A549 (cell line): ENCODE data around the gene CFAP97D2. TPM values are rescaled to one million over a fixed set of nuclear protein-coding genes. Genes with fewer than 3 reads are reported as not detected.

Experiments used
- ATAC-seq, 2 experiments: fragments of 200-7000 bp in 1 of 2; fragments of >200 bp in 1 of 2; cut with Nextera tagmentation in 1 of 2; cut with Tn5 transposase in 1 of 2; 3 replicates each; pipeline versions ENCODE4 v1.8.0 to v1.9.1; 2018 to 2020; ENCODE audit warnings: mild to moderate bottlenecking in 1 of 2, moderate library complexity in 1 of 2
- CTCF ChIA-PET: fragments of 300-600 bp; sonication (Branson Sonifier 250); formaldehyde crosslinking; extraction: SDS; loops from one replicate; lab custom pipeline; 2021; ENCODE audit warnings: antibody characterized with exemption, inconsistent platforms; lab: Yijun Ruan, JAX
- POLR2A ChIA-PET: fragments of 350-600 bp; formaldehyde crosslinking; extraction: SDS; loops from one replicate; lab custom pipeline; 2021; ENCODE audit warnings: antibody characterized with exemption, inconsistent platforms; lab: Yijun Ruan, JAX
- DNase-seq, 2 experiments: peaks; one replicate each; pipeline versions ENCODE4 v3.0.0 to v3.0.0-alpha.2; 2011 to 2016; ENCODE audit warnings: low read depth in 1 of 2, low spot score in 1 of 2
- FAIRE-seq: peaks from 2 replicates; lab custom pipeline; 2011; peaks lifted over from hg19 to GRCh38; lab: Jason Lieb, UNC
- H3K27ac ChIP-seq, 2 experiments: fragments of >200 bp; sonication (Bioruptor Twin); formaldehyde crosslinking; 3 replicates each; pipeline ENCODE4 v1.5.1; 2016 to 2017
- H3K4me1 ChIP-seq: fragments of >200 bp; sonication (Bioruptor Twin); formaldehyde crosslinking; 3 replicates; pipeline ENCODE4 v1.6.1; 2016
- H3K4me2 ChIP-seq: fragments of >200 bp; sonication (Bioruptor Twin); formaldehyde crosslinking; 3 replicates; pipeline ENCODE4 v1.6.1; 2016
- H3K4me3 ChIP-seq: fragments of >200 bp; sonication (Bioruptor Twin); formaldehyde crosslinking; 3 replicates; pipeline ENCODE4 v1.5.1; 2016
- H3K9me3 ChIP-seq: fragments of >200 bp; sonication (Bioruptor Twin); formaldehyde crosslinking; 3 replicates; pipeline ENCODE4 v1.6.1; 2016
- BCL3 ChIP-seq: fragments of >200 bp; sonication (Bioruptor Twin); formaldehyde crosslinking; IDR thresholded peaks from 3 replicates; pipeline ENCODE4 v1.6.1; 2016
- CBX2 ChIP-seq: fragments of 200-600 bp; sonication (generic); IDR thresholded peaks from 2 replicates; pipeline ENCODE4 v1.6.1; 2016; ENCODE audit warnings: low read depth, mild to moderate bottlenecking, borderline replicate concordance
- CEBPB ChIP-seq, 2 experiments: fragments of >200 bp in 1 of 2; sonication (Bioruptor Twin) in 1 of 2; formaldehyde crosslinking in 1 of 2; IDR thresholded peaks; 2 replicates each; pipeline ENCODE4 v1.6.1; 2012 to 2016
- CHD4 ChIP-seq: fragments of 200-600 bp; sonication (generic); IDR thresholded peaks from 2 replicates; pipeline ENCODE4 v1.6.1; 2016; ENCODE audit warnings: antibody characterized with exemption, mild to moderate bottlenecking, borderline replicate concordance
- EHMT2 ChIP-seq: fragments of 200-600 bp; sonication (generic); IDR thresholded peaks from 2 replicates; pipeline ENCODE4 v1.6.1; 2016; ENCODE audit warnings: antibody characterized with exemption, low read depth, mild to moderate bottlenecking, moderate library complexity
- EP300 ChIP-seq, 2 experiments: fragments of >200 bp; sonication (Bioruptor Twin); formaldehyde crosslinking; IDR thresholded peaks; 2 replicates in 1 of 2; 3 replicates in 1 of 2; pipeline ENCODE4 v1.6.1; 2016 to 2017
- ESRRA ChIP-seq: fragments of 150-350 bp; IDR thresholded peaks from 2 replicates; pipeline ENCODE4 v1.6.1; 2014; ENCODE audit warnings: mild to moderate bottlenecking, low read length, borderline replicate concordance
- FOXS1 ChIP-seq: fragments of 250-450 bp; sonication (Bioruptor Pico); IDR thresholded peaks from 2 replicates; pipeline ENCODE4 v1.5.0; 2020; ENCODE audit warnings: mild to moderate bottlenecking, moderate library complexity
- HDAC2 ChIP-seq: fragments of 200-600 bp; sonication (generic); IDR thresholded peaks from 2 replicates; pipeline ENCODE4 v1.6.1; 2016
- HES2 ChIP-seq: fragments of >200 bp; sonication (Bioruptor Twin); formaldehyde crosslinking; IDR thresholded peaks from 2 replicates; pipeline ENCODE4 v1.6.1; 2016
- HEYL ChIP-seq: fragments of 250-450 bp; sonication (Bioruptor Pico); IDR thresholded peaks from 2 replicates; pipeline ENCODE4 v1.8.0; 2021; ENCODE audit warnings: mild to moderate bottlenecking, moderate library complexity
- HOXB5 ChIP-seq: fragments of 250-450 bp; sonication (Bioruptor Pico); IDR thresholded peaks from 2 replicates; pipeline ENCODE4 v1.5.0; 2020; ENCODE audit warnings: mild to moderate bottlenecking, moderate library complexity
- JUN ChIP-seq, 2 experiments: fragments of >200 bp; sonication (Bioruptor Twin); formaldehyde crosslinking; IDR thresholded peaks; 2 replicates in 1 of 2; 3 replicates in 1 of 2; pipeline ENCODE4 v1.6.1; 2016 to 2017
- KDM5A ChIP-seq: fragments of 200-600 bp; sonication (generic); IDR thresholded peaks from 2 replicates; pipeline ENCODE4 v1.6.1; 2016; ENCODE audit warnings: antibody characterized with exemption, mild to moderate bottlenecking
- MAFK ChIP-seq: fragments of 450-650 bp; IDR thresholded peaks from 2 replicates; pipeline ENCODE4 v1.6.1; 2014; ENCODE audit not compliant: partially characterized antibody
- MAX ChIP-seq: IDR thresholded peaks from 2 replicates; pipeline ENCODE4 v1.6.1; 2012
- NFE2L2 ChIP-seq: fragments of 150-350 bp; conservative IDR thresholded peaks from 2 replicates; pipeline ENCODE4 v1.6.1; 2014; ENCODE audit warnings: low read length
- PHF8 ChIP-seq: fragments of 200-600 bp; sonication (generic); IDR thresholded peaks from 2 replicates; pipeline ENCODE4 v1.6.1; 2016; ENCODE audit warnings: low read depth, mild to moderate bottlenecking, antibody characterized with exemption, moderate library complexity, borderline replicate concordance
- POLR2AphosphoS2 ChIP-seq: conservative IDR thresholded peaks from 2 replicates; pipeline ENCODE4 v1.6.1; 2012; ENCODE audit warnings: low read length, improper control_type of control experiment, inconsistent platforms
- RAD21 ChIP-seq, 2 experiments: fragments of >200 bp in 1 of 2; sonication (Bioruptor Twin) in 1 of 2; formaldehyde crosslinking in 1 of 2; IDR thresholded peaks in 1 of 2; conservative IDR thresholded peaks in 1 of 2; 2 replicates in 1 of 2; 3 replicates in 1 of 2; pipeline ENCODE4 v1.6.1; 2012 to 2018; ENCODE audit warnings: inconsistent platforms in 1 of 2
- RCOR1 ChIP-seq: fragments of 150-350 bp; IDR thresholded peaks from 2 replicates; pipeline ENCODE4 v1.6.1; 2014; ENCODE audit warnings: antibody characterized with exemption, low read length, low read depth
- SMC3 ChIP-seq: fragments of >200 bp; sonication (Bioruptor Twin); formaldehyde crosslinking; IDR thresholded peaks from 3 replicates; pipeline ENCODE4 v1.6.1; 2018; ENCODE audit warnings: inconsistent platforms
- SREBF2 ChIP-seq: fragments of 450-650 bp; IDR thresholded peaks from 2 replicates; pipeline ENCODE4 v1.6.1; 2014; ENCODE audit warnings: mild to moderate bottlenecking, moderate library complexity
- TP53 ChIP-seq: fragments of 250-450 bp; sonication (Bioruptor Pico); IDR thresholded peaks from 2 replicates; pipeline ENCODE4 v1.5.0; 2021; ENCODE audit warnings: mild to moderate bottlenecking, moderate library complexity
- ZC3H11A ChIP-seq: fragments of 450-650 bp; IDR thresholded peaks from 2 replicates; pipeline ENCODE4 v1.6.1; 2014; ENCODE audit warnings: antibody characterized with exemption, mild to moderate bottlenecking
- WGBS: methylation state at CpG from one replicate; pipeline ENCODE4 v1.1.6; 2017; ENCODE audit errors: missing lambda C conversion rate; 5-methylcytosine and 5-hydroxymethylcytosine counted together
- polyA plus RNA-seq, 4 experiments: library from polyadenylated mRNA; depleted of rRNA in 3 of 4; stranded (reverse); fragments of >200 nt; fragmentation: RNase III in 1 of 4; extraction: RNeasy Plus Mini Kit Qiagen cat#74134 plus additional on column Dnase treatment in 1 of 4; gene quantifications; 2 replicates in 3 of 4; 3 replicates in 1 of 4; pipeline ENCODE4 v1.2.3, GENCODE V29; 2011 to 2017
- TF ChIP-seq, protein P1 (sequence below): IDR thresholded peaks from 2 replicates; pipeline ENCODE4 v1.6.1; 2012; ENCODE audit warnings: low read depth, borderline replicate concordance
- TF ChIP-seq, protein P2 (sequence below): fragments of 150-350 bp; IDR thresholded peaks from 2 replicates; pipeline ENCODE4 v1.6.1; 2014; ENCODE audit warnings: low read depth, mild to moderate bottlenecking, low read length
- TF ChIP-seq, protein P3 (sequence below): fragments of 450-650 bp; IDR thresholded peaks from 2 replicates; pipeline ENCODE4 v1.6.1; 2014; ENCODE audit warnings: antibody characterized with exemption

The CFAP97D2 gene
- polyA plus RNA-seq, 2 of the 4 experiments (the other 2 are of a cell fraction) = not detected

DNA sequence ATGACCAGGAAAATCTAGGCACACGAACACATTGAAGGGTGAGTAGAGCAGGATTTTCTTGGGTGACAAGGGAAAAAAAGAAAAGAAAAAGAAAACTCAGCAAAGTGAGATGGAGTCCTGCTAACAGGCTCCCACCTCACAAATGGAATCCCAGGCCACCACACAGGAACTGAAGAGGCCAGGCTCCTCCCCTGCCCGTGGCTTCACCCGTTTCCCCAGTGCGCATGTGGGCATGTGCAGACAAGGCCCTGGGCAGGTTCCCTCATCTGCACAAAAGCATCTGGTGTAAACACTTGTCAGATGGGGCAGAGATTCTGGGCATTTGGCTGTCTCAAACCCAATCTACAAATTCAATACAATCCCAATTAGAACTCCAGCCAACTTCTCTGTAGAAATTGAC, 24.5 kb downstream of the CFAP97D2 start (continued):
- TF ChIP-seq SMC3 (no peak), MAFK (no peak), MAX (no peak), NFE2L2 (no peak), HES2 (no peak), SREBF2 (no peak), CEBPB (IDR thresholded peaks at IDR 0.05) (no peak), POLR2AphosphoS2 (no peak), TP53 (no peak)
- TF ChIP-seq, protein P1, sequence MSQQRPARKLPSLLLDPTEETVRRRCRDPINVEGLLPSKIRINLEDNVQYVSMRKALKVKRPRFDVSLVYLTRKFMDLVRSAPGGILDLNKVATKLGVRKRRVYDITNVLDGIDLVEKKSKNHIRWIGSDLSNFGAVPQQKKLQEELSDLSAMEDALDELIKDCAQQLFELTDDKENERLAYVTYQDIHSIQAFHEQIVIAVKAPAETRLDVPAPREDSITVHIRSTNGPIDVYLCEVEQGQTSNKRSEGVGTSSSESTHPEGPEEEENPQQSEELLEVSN = no peak

DNA sequence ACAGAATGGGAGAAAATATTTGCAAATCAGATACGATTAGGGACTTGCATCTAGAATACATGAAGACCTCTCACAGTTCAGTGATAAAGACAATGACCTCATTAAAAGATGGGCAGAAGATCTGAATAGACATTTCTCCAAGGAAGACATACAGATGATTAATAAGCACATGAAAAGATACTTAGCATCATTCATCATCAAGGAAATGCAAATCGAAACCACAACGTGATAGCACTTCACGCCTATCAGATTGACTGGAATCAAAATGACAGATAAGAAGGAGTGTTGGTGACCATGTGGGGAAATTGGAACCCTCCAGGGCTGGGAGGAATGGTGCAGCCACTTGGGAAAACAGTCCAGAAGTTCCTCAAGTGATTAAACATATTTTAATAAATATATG, 25.8 kb downstream of the CFAP97D2 start:
- ATAC-seq (no peak), FAIRE-seq (no peak), DNase-seq (no peak)
- H3K4me3 ChIP-seq = no peak overlapping the region
- WGBS = 64% methylated on average over 4 of the region's 4 CpGs
- no peak overlapping the region for H3K4me2 ChIP-seq
- H3K27ac ChIP-seq = no peak overlapping the region
- H3K4me1 ChIP-seq = no peaks in the 10 kb centered on the region
- CTCF ChIA-PET = no interaction called here
- TF ChIP-seq NFE2L2 (no peak), JUN (IDR thresholded peaks at IDR 0.05) (no peak), CEBPB (IDR thresholded peaks at IDR 0.05) (no peak), HOXB5 (CRISPR knock-in tag) (no peak), MAX (no peak), EP300 (IDR thresholded peaks at IDR 0.05) (no peak), RAD21 (conservative IDR thresholded peaks at IDR 0.05 in 1 of 2, IDR thresholded peaks at IDR 0.05 in 1 of 2) (no peak), SMC3 (no peak), HDAC2 (no peak), HES2 (no peak)
- TF ChIP-seq, protein P2, sequence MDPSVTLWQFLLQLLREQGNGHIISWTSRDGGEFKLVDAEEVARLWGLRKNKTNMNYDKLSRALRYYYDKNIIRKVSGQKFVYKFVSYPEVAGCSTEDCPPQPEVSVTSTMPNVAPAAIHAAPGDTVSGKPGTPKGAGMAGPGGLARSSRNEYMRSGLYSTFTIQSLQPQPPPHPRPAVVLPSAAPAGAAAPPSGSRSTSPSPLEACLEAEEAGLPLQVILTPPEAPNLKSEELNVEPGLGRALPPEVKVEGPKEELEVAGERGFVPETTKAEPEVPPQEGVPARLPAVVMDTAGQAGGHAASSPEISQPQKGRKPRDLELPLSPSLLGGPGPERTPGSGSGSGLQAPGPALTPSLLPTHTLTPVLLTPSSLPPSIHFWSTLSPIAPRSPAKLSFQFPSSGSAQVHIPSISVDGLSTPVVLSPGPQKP = no peak
- TF ChIP-seq, protein P1 = no peak
- TF ChIP-seq, protein P3, sequence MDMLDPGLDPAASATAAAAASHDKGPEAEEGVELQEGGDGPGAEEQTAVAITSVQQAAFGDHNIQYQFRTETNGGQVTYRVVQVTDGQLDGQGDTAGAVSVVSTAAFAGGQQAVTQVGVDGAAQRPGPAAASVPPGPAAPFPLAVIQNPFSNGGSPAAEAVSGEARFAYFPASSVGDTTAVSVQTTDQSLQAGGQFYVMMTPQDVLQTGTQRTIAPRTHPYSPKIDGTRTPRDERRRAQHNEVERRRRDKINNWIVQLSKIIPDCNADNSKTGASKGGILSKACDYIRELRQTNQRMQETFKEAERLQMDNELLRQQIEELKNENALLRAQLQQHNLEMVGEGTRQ = no peak
- peaks cover 12% of the 10 kb centered on the region; the same call in 2 of the 3 replicates for H3K9me3 ChIP-seq
- POLR2A ChIA-PET = no interaction called here

DNA sequence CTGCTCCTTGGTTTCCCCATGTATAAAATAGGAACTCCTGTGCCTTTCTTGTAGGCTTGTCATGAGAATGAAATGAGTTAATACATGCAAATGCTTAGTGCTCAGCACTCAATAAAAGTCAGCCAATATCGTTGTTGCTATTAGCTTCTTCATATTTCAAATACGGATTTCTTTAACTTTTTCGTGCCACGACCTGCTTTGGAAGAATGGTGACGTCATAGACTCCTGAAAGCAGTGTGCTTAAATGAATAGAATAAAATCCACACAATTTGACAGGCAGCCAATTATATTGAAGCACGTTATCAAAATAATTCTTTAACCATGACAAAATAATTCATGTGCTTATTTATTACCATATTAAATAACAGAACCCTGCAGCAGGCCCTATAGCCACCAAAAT, 29.1 kb downstream of the CFAP97D2 start:
- no peak for ATAC-seq
- no peak for FAIRE-seq
- TF ChIP-seq CHD4 = no peak
- no peak for TF ChIP-seq HDAC2
- TF ChIP-seq MAX = no peak
- no peak for TF ChIP-seq ESRRA
- TF ChIP-seq HOXB5 (CRISPR knock-in tag) = no peak
- no peak for TF ChIP-seq FOXS1 (CRISPR knock-in tag)
- TF ChIP-seq ZC3H11A = no peak
- TF ChIP-seq PHF8 = no peak
- TF ChIP-seq RCOR1 = no peak
- no peak for TF ChIP-seq KDM5A
- no peak for TF ChIP-seq SREBF2
- TF ChIP-seq CEBPB (IDR thresholded peaks at IDR 0.05) = no peak
- no peak for TF ChIP-seq HES2
- TF ChIP-seq BCL3 = no peak
- TF ChIP-seq EHMT2 = no peak
- TF ChIP-seq HEYL = no peak
- no peak for TF ChIP-seq CBX2
- ChIA-PET CTCF (interaction anchor here (1.4 kb wide), 1 partner anchor 12 kb away, joined by 3 read pairs; no protein-coding TSS in a partner anchor), POLR2A (no interaction called here)
- Histone ChIP-seq H3K9me3 (peaks cover 12% of the 10 kb centered on the region; the same call in 2 of the 3 replicates), H3K27ac (no peak overlapping the region), H3K4me2 (no peak overlapping the region), H3K4me1 (no peaks in the 10 kb centered on the region), H3K4me3 (no peak overlapping the region)
- 55% methylated on average over 6 of the region's 6 CpGs for WGBS
- no peak for DNase-seq
